ENCODE results near the gene C1GALT1C1L.

DNA sequence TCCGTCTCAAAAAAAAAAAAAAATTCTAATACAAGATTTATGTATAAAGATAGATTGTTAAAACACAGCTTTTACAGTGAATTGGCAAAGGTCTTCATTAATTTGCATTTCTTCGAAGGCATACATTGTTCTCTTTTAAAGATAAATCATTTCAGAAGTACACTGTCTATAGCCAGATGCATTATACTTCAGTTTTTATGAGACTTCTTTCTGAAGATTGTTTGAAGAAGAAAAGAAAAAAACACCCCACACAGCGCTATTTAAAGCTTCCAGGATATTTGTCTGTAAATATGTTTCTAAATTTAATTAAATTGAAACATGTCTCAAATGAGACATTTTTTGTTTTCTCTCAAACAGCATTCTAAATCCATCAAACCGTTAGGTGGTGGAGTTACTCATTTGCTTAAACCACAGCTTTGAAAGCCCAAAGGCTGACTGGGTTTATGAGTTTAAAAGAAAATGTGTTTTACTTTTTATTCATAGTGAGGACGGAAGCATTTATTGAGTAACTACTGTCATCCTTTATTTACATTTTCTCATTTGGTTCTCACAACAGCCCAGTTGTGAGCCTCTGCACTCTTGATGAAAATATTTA lies 42.4 kb upstream of the C1GALT1C1L start:
- TF ChIP-seq CTCF (IDR thresholded peaks at IDR 0.05) (no peak), POLR2A (IDR thresholded peaks at IDR 0.05) (no peak)
